Activated CD4-positive, alpha-beta T cell treated with anti-CD3 and anti-CD28 coated beads, Interleukin-2, amount 10 ng/mL, durations not matched to agents 7 days and 5 days (primary cell): ENCODE results near the gene FHOD3. TPM values are rescaled to one million over a fixed set of nuclear protein-coding genes. Genes with fewer than 3 reads are reported as not detected.

Experiments
- CTCF ChIA-PET: fragments of 350-600 bp; sonication (Branson Sonifier 250); formaldehyde crosslinking; loops from one replicate; lab custom pipeline; 2021; ENCODE audit warnings: antibody characterized with exemption; lab: Charles Lee
- POLR2A ChIA-PET: fragments of 350-600 bp; sonication (Branson Sonifier 250); formaldehyde crosslinking; loops from one replicate; lab custom pipeline; 2021; ENCODE audit warnings: antibody characterized with exemption; lab: Charles Lee
- DNase-seq: peaks from one replicate; pipeline ENCODE4 v3.0.0-alpha.2; 2020
- H3K27ac Mint-ChIP-seq: one replicate; pipeline ENCODE4 v1.8.0; 2021; ENCODE audit warnings: mild to moderate bottlenecking, moderate library complexity, mixed read lengths
- H3K27me3 Mint-ChIP-seq: one replicate; pipeline ENCODE4 v1.8.0; 2021; ENCODE audit warnings: mixed read lengths
- H3K36me3 Mint-ChIP-seq: one replicate; pipeline ENCODE4 v1.8.0; 2021; ENCODE audit warnings: low read depth, mixed read lengths
- H3K4me1 Mint-ChIP-seq: one replicate; pipeline ENCODE4 v1.8.0; 2021; ENCODE audit warnings: mixed read lengths
- H3K4me3 Mint-ChIP-seq: one replicate; pipeline ENCODE4 v1.8.0; 2021; ENCODE audit warnings: mild to moderate bottlenecking, moderate library complexity, mixed read lengths
- H3K9me3 Mint-ChIP-seq: one replicate; pipeline ENCODE4 v1.8.0; 2021; ENCODE audit warnings: mixed read lengths
- total RNA-seq, 2 experiments: library from RNA; stranded (reverse); gene quantifications; one replicate each; pipeline ENCODE4 v1.2.3, GENCODE V29; 2021

Gene FHOD3
- not detected for total RNA-seq

DNA sequence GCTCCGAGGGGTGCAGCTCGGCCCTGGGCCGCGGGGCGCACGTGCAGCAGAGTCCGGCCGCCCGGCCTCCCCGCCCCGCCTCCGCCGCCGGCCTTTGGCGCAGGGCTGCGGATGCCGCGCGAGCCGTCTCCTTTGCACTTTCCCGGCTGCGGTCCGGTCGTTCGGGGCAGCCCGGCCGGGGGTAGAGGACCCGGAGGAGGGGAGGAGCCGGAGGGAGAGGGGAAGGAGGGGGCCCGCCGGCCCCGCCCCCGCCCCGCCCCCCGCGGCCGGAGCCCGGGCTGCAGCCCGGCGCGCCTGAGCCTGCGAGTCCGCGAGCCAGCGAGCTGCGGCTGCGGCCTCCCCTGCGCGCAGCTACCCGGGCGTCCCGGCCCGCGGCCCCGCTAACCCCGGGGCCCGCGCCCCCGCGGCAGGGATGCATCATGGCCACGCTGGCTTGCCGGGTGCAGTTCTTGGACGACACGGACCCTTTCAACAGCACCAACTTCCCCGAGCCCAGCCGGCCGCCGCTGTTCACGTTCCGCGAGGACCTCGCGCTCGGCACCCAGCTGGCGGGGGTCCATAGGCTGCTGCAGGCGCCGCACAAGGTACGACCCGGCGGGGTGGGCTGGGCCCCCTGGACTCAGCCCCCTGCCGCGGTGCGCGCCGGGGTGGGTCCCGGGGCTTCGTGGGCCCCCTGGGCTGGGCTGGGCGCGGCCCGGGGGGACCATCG is at the start of gene FHOD3:
Gene FHOD3, plus strand, starts transcription at position 297 of the 709 bp plus-strand sequence. Its CDS starts 123 bp downstream, at position 420.
- Mint-ChIP-seq H3K4me3 (peak within 1 kb of the TSS; percentile 2), H3K9me3 (no peaks in the 10 kb centered on the region), H3K4me1 (no peaks in the 10 kb centered on the region), H3K36me3 (no peaks in the 10 kb centered on the region), H3K27ac (no peak within 1 kb of the TSS), H3K27me3 (peaks cover 30% of the 10 kb centered on the region)
- DNase-seq = no peak
- ChIA-PET POLR2A (no interaction called here), CTCF (no interaction called here)

DNA sequence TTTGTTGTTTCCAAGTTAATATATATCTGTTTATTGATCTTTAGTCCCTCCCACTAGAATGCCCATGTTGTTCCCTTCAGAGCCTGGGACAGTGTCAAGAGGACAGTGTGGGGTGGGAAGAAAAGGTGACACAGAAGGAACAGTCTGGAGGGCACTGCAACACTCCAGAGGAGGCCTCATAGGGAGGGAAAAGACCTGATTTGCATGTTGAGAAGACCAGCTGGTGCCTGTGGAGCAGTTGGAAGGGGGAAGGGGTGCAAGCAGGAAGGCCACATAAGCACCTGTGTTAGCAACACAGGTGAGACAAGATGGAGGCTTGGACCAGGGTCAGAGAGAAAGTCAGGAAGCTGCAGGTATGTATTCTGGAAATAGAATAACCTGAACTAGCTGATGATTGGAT is 48.1 kb upstream of the FHOD3 start:
- Mint-ChIP-seq H3K4me3 (no peak overlapping the region), H3K27ac (no peak overlapping the region), H3K9me3 (no peaks in the 10 kb centered on the region), H3K4me1 (no peaks in the 10 kb centered on the region), H3K27me3 (peaks cover 23% of the 10 kb centered on the region), H3K36me3 (no peaks in the 10 kb centered on the region)
- CTCF ChIA-PET = no interaction called here
- POLR2A ChIA-PET = no interaction called here
- DNase-seq = no peak

DNA sequence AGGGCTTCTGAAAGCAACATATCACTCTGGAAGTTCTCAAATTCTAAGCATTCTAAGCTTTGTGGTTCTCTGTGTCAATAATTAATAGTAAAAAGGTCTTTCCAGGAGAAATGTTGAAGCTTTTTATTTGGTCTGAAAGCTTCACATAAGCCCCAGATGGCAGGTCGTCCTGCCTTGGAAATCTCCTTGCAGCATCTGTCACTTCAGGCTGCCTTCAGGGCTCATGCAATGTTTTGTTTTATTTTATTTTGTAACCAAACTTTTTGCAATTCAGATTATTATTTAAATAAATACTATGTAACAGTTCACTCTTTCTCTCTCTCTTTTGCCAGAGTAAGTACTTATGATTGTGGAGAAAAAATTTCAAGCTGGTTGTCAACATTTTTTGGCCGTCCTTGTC is 46.7 kb upstream of the FHOD3 start:
- H3K27me3 Mint-ChIP-seq = peaks cover 14% of the 10 kb centered on the region
- no peaks in the 10 kb centered on the region for H3K36me3 Mint-ChIP-seq
- H3K27ac Mint-ChIP-seq = no peak overlapping the region
- H3K9me3 Mint-ChIP-seq = no peaks in the 10 kb centered on the region
- H3K4me1 Mint-ChIP-seq = no peaks in the 10 kb centered on the region
- POLR2A ChIA-PET = no interaction called here
- DNase-seq = no peak
- CTCF ChIA-PET = no interaction called here
- H3K4me3 Mint-ChIP-seq = no peak overlapping the region

DNA sequence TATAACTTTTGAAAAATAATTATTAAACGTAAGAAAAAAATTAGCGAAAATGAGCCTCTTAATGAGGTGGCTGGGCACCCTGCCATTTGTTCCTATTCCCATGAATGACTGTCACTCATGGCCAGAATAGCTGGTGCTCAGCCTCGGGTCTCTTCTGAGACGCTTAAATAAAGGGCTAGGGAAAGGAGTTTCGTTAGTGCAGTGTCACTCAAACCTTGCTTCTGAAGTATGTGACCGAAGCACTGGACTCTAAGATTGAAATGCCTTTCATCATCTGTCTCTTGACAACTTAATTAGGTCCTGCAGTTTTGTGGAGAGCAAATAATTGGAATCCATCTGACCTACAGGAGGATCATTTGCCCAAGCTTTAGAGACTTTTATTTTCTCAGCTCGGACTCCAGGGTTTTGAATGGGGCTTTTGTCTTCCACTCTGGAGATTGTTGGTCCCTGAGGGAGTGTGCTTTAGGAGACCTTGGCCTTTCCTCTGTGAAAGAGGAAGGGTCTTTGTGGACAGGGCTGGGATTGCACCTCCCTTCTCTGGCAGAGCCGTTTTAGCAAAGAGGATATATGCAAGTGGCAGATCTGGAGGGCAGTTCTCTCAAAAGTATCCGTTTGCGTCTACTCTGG is 42.3 kb upstream of the FHOD3 start:
- Mint-ChIP-seq H3K36me3 (no peaks in the 10 kb centered on the region), H3K27me3 (peaks cover 4% of the 10 kb centered on the region), H3K4me1 (no peaks in the 10 kb centered on the region), H3K4me3 (no peak overlapping the region), H3K9me3 (no peaks in the 10 kb centered on the region), H3K27ac (no peak overlapping the region)
- no peak for DNase-seq
- POLR2A ChIA-PET = no interaction called here
- CTCF ChIA-PET = no interaction called here

DNA sequence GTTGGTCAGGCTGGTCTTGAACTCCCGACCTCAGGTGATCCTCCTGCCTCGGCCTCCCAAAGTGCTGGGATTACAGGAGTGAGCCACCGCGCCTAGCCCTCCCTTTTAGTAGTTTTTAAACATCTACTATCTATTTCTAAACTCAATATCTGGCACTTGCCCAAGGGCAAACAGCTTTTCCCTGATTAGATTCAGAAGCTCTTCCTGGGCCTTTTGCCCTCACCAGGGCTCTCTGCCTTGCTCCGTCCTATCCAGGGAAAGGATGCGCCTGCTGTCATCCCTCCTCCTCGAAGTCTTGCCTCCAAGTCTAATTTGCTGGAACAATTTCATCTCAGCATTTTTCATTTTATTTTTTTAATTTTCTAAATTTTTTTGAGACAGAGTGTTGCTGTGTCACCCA is 41.4 kb upstream of the FHOD3 start:
- H3K9me3 Mint-ChIP-seq = no peaks in the 10 kb centered on the region
- no peak overlapping the region for H3K4me3 Mint-ChIP-seq
- H3K27me3 Mint-ChIP-seq = peaks cover 4% of the 10 kb centered on the region
- no peak overlapping the region for H3K27ac Mint-ChIP-seq
- POLR2A ChIA-PET = no interaction called here
- no peaks in the 10 kb centered on the region for H3K36me3 Mint-ChIP-seq
- no peaks in the 10 kb centered on the region for H3K4me1 Mint-ChIP-seq
- CTCF ChIA-PET = no interaction called here
- DNase-seq = no peak

DNA sequence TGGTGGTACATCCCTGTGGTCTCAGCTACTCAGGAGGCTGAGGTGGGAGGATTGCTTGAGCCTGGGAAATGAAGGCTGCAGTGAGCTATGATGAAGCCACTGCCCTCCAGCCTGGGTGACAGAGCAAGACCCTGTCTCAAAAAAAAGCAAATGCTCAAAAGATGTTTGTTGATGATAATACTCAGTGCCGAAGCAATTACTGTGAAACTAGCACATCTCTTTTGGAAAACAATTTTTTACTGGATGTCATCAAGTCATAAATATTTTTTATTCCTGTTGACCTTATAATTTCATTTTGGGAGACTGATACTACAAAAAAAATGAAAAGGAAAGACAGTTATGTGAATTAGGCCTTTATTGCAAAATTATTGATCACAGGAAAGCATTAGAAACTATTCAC is 34.5 kb upstream of the FHOD3 start:
- POLR2A ChIA-PET = no interaction called here
- Mint-ChIP-seq H3K4me1 (no peaks in the 10 kb centered on the region), H3K27me3 (no peaks in the 10 kb centered on the region), H3K9me3 (no peaks in the 10 kb centered on the region), H3K4me3 (no peak overlapping the region), H3K27ac (no peak overlapping the region), H3K36me3 (no peaks in the 10 kb centered on the region)
- no peak for DNase-seq
- CTCF ChIA-PET = no interaction called here

DNA sequence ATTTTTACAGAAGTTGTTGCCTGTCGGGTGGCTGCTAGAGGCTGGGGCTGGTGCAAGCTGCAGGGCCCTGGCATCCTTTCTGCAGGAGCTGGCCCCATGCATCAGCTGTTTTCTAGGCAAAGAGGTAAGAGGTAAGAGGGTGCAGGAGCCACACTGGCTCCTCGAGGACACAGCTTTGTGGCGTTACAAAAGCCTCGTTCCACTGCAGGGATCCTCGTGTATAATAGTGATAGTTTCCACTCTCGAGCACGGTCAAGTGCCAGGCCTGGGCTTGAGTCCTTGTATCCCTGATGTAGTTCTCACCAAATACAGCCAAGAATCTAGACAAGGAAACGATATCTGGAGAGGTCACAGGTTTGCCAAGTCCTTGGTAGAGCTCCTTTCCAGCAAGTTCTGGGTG is 33.2 kb upstream of the FHOD3 start:
- ChIA-PET CTCF (interaction anchor here (0.7 kb wide), 1 partner anchor 340 kb away, joined by 3 read pairs; no protein-coding TSS in a partner anchor), POLR2A (no interaction called here)
- no peaks in the 10 kb centered on the region for H3K4me1 Mint-ChIP-seq
- DNase-seq = no peak
- H3K27me3 Mint-ChIP-seq = no peaks in the 10 kb centered on the region
- H3K4me3 Mint-ChIP-seq = no peak overlapping the region
- H3K27ac Mint-ChIP-seq = no peak overlapping the region
- H3K9me3 Mint-ChIP-seq = no peaks in the 10 kb centered on the region
- H3K36me3 Mint-ChIP-seq = no peaks in the 10 kb centered on the region

DNA sequence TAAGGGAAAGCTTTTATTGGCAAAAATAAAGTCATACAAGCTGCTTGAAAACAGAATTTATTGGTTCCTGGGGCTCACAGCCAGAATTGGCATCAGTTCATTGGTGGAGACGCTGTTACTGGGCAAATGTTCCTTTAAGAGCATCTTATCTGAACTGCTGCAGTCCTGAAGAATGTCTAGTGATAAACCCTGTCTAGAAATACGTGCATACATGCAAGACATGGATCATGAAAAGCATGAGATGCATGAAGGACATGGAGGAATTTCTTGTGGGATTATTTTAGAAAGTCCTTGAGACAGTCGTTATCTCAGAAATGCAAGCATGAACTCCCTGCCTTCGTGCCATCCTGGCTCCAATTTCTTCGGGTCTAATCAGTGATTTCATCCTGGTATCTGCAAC is 32.5 kb upstream of the FHOD3 start:
- no peaks in the 10 kb centered on the region for H3K9me3 Mint-ChIP-seq
- H3K4me1 Mint-ChIP-seq = no peaks in the 10 kb centered on the region
- H3K4me3 Mint-ChIP-seq = no peak overlapping the region
- no peak for DNase-seq
- ChIA-PET POLR2A (no interaction called here), CTCF (no interaction called here)
- no peaks in the 10 kb centered on the region for H3K36me3 Mint-ChIP-seq
- peaks cover 2% of the 10 kb centered on the region for H3K27me3 Mint-ChIP-seq
- no peak overlapping the region for H3K27ac Mint-ChIP-seq

DNA sequence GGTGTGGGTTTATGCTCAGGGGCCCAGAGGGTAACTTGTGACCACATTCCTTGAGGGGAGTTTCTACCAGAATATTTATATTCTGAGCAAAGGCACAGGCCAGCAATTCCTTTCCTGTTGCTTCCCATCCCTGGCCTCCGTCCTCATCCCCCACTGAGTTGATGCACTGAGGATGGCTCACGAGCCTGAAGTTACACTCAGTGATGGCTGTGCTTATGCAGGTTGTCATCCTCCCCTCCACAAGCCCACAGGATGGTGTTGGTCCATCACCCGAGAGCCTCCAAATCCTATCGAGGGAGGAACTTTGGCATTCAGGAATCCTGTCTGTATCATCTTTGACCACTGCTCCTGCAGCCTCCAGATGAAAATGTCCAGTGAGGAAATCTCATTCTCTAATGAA is 28.4 kb upstream of the FHOD3 start:
- DNase-seq = no peak
- H3K27me3 Mint-ChIP-seq = peaks cover 3% of the 10 kb centered on the region
- H3K27ac Mint-ChIP-seq = no peak overlapping the region

DNA sequence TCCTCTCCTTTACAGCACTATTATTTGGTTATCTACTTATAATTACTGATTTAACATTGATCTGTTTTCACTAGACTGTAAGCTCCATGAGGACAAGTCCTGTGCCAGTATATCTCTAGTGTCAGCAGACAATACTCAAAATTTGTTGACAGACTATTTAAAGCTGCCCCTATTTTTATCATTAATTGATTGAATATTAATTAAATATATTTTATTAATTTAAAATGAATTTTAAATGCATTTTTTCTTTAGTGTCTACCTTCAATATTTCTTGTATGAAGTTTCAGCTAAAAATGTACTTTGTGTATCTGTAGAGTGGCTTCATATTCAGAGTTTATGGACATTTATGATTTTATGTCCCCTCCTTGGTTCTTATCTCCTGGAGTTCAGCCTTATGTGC is 26.4 kb upstream of the FHOD3 start:
- ChIA-PET CTCF (interaction anchor here (0.6 to 1.5 kb wide), 3 partner anchors 13 to 200 kb away, joined by 3 to 6 read pairs (median 4); no protein-coding TSS in a partner anchor), POLR2A (no interaction called here)
- Mint-ChIP-seq H3K27me3 (peaks cover 10% of the 10 kb centered on the region), H3K27ac (no peak overlapping the region), H3K4me1 (no peaks in the 10 kb centered on the region), H3K9me3 (no peaks in the 10 kb centered on the region), H3K4me3 (no peak overlapping the region), H3K36me3 (no peaks in the 10 kb centered on the region)
- DNase-seq = no peak

More for the DNA sequence above, 28.4 kb upstream of the FHOD3 start:
- ChIA-PET CTCF (no interaction called here), POLR2A (no interaction called here)
- no peaks in the 10 kb centered on the region for H3K36me3 Mint-ChIP-seq
- no peak overlapping the region for H3K4me3 Mint-ChIP-seq
- no peaks in the 10 kb centered on the region for H3K4me1 Mint-ChIP-seq
- H3K9me3 Mint-ChIP-seq = no peaks in the 10 kb centered on the region

DNA sequence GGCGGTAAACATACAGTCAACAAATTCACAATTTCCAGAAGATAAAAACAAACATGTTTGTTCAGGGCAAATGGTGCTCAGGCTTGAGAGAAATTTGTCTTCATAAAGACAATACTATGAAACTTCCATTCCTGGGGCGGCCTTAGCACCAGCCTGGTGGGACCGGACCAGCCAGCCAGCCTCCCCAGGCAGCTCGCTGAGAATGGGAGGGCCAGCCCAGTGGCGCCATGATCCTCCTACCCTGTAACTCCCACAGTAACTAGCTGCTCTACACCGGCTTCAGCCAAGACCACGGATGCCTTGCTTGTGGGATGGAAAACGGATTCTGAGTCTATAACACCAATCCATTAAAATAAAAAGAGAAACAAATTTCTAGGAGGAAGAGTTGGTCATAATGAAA is 24.2 kb upstream of the FHOD3 start:
- POLR2A ChIA-PET = no interaction called here
- Mint-ChIP-seq H3K27ac (no peak overlapping the region), H3K4me1 (no peaks in the 10 kb centered on the region), H3K9me3 (no peaks in the 10 kb centered on the region), H3K27me3 (peaks cover 23% of the 10 kb centered on the region), H3K4me3 (no peak overlapping the region), H3K36me3 (no peaks in the 10 kb centered on the region)
- CTCF ChIA-PET = no interaction called here
- no peak for DNase-seq

DNA sequence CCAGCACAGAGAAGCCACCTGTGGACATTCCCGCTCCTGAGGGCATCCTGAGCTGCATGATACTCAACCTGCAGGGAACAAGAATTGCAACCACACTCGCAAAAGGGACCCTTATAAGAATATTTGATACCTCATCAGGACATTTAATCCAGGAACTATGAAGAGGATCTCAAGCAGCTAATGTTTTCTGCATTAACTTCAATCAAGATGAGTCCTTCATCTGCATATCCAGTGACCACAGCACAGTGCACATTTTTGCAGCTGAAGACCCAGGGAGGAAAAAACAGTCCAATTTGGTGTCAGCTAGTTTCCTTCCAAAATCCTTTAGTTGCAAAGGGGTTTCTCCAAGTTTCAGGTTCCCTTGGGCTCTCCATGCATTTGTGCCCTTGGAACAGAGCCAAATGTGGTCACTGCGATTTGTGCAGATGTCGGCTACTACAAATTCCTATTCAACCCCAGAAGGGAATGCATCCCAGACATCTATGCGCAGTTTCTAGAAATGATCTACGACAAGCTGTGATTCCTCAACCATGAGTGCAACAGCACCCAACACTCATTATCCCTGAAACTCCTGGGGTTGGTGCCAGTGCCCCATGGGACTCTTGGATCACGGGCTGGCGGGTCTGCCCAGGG is 23.3 kb upstream of the FHOD3 start:
- H3K27ac Mint-ChIP-seq = no peak overlapping the region
- no peaks in the 10 kb centered on the region for H3K9me3 Mint-ChIP-seq
- CTCF ChIA-PET = no interaction called here
- no peaks in the 10 kb centered on the region for H3K4me1 Mint-ChIP-seq
- no peak overlapping the region for H3K4me3 Mint-ChIP-seq
- no peaks in the 10 kb centered on the region for H3K36me3 Mint-ChIP-seq
- peaks cover 29% of the 10 kb centered on the region for H3K27me3 Mint-ChIP-seq
- no peak for DNase-seq
- POLR2A ChIA-PET = no interaction called here

DNA sequence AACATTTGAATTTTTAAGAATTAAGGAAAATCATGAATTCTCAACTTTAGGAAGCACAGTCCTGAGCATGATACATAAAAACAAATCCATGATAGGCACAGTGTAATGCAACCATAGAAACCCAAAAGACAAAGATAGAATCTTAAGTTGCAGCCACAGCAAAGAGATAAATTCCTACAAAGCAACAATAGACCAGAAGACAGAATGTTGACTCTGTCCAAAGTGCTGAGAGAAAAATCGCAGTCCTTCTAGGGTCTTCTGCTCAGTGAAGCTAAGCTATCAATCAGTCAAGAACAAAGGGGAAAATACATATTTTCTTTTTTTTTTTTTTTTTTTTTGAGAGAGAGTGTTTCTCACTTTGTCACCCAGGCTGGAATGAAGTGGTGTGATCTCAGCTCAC is 22.0 kb upstream of the FHOD3 start:
- Mint-ChIP-seq H3K27me3 (peaks cover 37% of the 10 kb centered on the region), H3K4me1 (no peaks in the 10 kb centered on the region), H3K27ac (no peak overlapping the region), H3K4me3 (no peak overlapping the region), H3K9me3 (no peaks in the 10 kb centered on the region), H3K36me3 (no peaks in the 10 kb centered on the region)
- ChIA-PET CTCF (interaction anchor here (0.6 to 1.1 kb wide), 2 partner anchors 8 to 751 kb away, joined by 3 to 4 read pairs; no protein-coding TSS in a partner anchor), POLR2A (no interaction called here)
- DNase-seq = no peak
